CD14-positive monocyte (primary cell): ENCODE results near the gene KIF17. TPM values are rescaled to one million over a fixed set of nuclear protein-coding genes. Genes with fewer than 3 reads are reported as not detected.

Experiments used
- DNase-seq, 3 donors: peaks; one replicate each; pipeline ENCODE4 v3.0.0-alpha.2; 2011 to 2022
- H2AFZ ChIP-seq: 2 replicates; pipeline ENCODE4 v1.6.0; 2012; ENCODE audit warnings: mild to moderate bottlenecking, low read depth, low read length, inconsistent platforms; ENCODE audit not compliant: insufficient read depth, poor library complexity, severe bottlenecking
- H3K27ac ChIP-seq, 2 donors: 1 replicate in 1 of 2; 2 replicates in 1 of 2; pipeline ENCODE4 v1.5.1; 2012 to 2013; ENCODE audit warnings: low read length in 2 of 2, control low read depth in 1 of 2, inconsistent platforms in 1 of 2, low read depth in 1 of 2, mild to moderate bottlenecking in 1 of 2
- H3K27me3 ChIP-seq, 2 donors: one replicate each; pipeline versions ENCODE4 v1.6.0 to v1.6.1; 2011 to 2013; ENCODE audit warnings: low read length in 2 of 2; ENCODE audit not compliant: control insufficient read depth in 2 of 2, insufficient read depth in 2 of 2
- H3K36me3 ChIP-seq, 2 donors: replicated peaks in 1 of 2; 1 replicate in 1 of 2; 2 replicates in 1 of 2; pipeline versions ENCODE4 v1.5.1 to v1.6.1; 2012 to 2013; ENCODE audit warnings: low read length in 2 of 2, control low read depth in 1 of 2, inconsistent platforms in 1 of 2, mild to moderate bottlenecking in 1 of 2; ENCODE audit not compliant: insufficient read depth in 2 of 2, control insufficient read depth in 1 of 2
- H3K4me1 ChIP-seq, 2 donors: 1 replicate in 1 of 2; 2 replicates in 1 of 2; pipeline versions ENCODE4 v1.5.1 to v1.6.1; 2012 to 2013; ENCODE audit warnings: low read length in 2 of 2, control low read depth in 1 of 2, inconsistent platforms in 1 of 2, mild to moderate bottlenecking in 1 of 2, moderate library complexity in 1 of 2; ENCODE audit not compliant: insufficient read depth in 2 of 2, control insufficient read depth in 1 of 2
- H3K4me2 ChIP-seq: replicated peaks from 2 replicates; pipeline ENCODE3; 2012; ENCODE audit warnings: low read length, moderate library complexity, mild to moderate bottlenecking; ENCODE audit not compliant: poor library complexity, severe bottlenecking; ENCODE audit errors: extremely low read depth
- H3K4me3 ChIP-seq, 3 experiments: fragments of 200-600 bp in 1 of 3; sonication (generic) in 1 of 3; replicated peaks in 1 of 3; 1 replicate in 2 of 3; 2 replicates in 1 of 3; pipeline ENCODE4 v1.5.1; 2011 to 2013; ENCODE audit warnings: low read length in 3 of 3, mild to moderate bottlenecking in 3 of 3, control low read depth in 2 of 3, low read depth in 2 of 3, inconsistent platforms in 1 of 3, moderate library complexity in 1 of 3
- H3K79me2 ChIP-seq: 2 replicates; pipeline ENCODE4 v1.6.0; 2012; ENCODE audit warnings: mild to moderate bottlenecking, control low read depth, inconsistent platforms, low read length, moderate library complexity; ENCODE audit not compliant: insufficient read depth
- H3K9ac ChIP-seq: 2 replicates; pipeline ENCODE4 v1.6.0; 2017; ENCODE audit warnings: low read length, mild to moderate bottlenecking; ENCODE audit not compliant: insufficient read depth, poor library complexity, severe bottlenecking
- H3K9me3 ChIP-seq, 2 donors: replicated peaks in 1 of 2; 1 replicate in 1 of 2; 2 replicates in 1 of 2; pipeline versions ENCODE4 v1.5.1 to v1.6.1; 2012 to 2013; ENCODE audit warnings: low read length in 2 of 2, control low read depth in 1 of 2; ENCODE audit not compliant: control insufficient read depth in 1 of 2, insufficient read depth in 1 of 2
- H4K20me1 ChIP-seq: 2 replicates; pipeline ENCODE4 v1.6.0; 2012; ENCODE audit warnings: mild to moderate bottlenecking, low read length, control low read depth, moderate library complexity; ENCODE audit not compliant: insufficient read depth
- H3K27ac Mint-ChIP-seq, 7 donors: one replicate each; pipeline ENCODE4 v1.8.0; 2020; ENCODE audit warnings: mild to moderate bottlenecking in 7 of 7, mixed read lengths in 7 of 7, moderate library complexity in 6 of 7, inconsistent platforms in 2 of 7
- H3K27me3 Mint-ChIP-seq, 3 donors: one replicate each; pipeline ENCODE4 v1.8.0; 2021 to 2022; ENCODE audit warnings: low read depth in 3 of 3, mild to moderate bottlenecking in 3 of 3, mixed read lengths in 3 of 3, moderate library complexity in 3 of 3, inconsistent platforms in 1 of 3
- H3K36me3 Mint-ChIP-seq, 2 donors: one replicate each; pipeline ENCODE4 v1.8.0; 2020; ENCODE audit warnings: mixed read lengths in 2 of 2, inconsistent platforms in 1 of 2, mild to moderate bottlenecking in 1 of 2
- H3K4me1 Mint-ChIP-seq: one replicate; pipeline ENCODE4 v1.8.0; 2020; ENCODE audit warnings: mild to moderate bottlenecking, mixed read lengths
- H3K4me3 Mint-ChIP-seq, 2 donors: one replicate each; pipeline ENCODE4 v1.8.0; 2020; ENCODE audit warnings: mild to moderate bottlenecking in 2 of 2, mixed read lengths in 2 of 2, moderate library complexity in 1 of 2
- H3K9me3 Mint-ChIP-seq, 7 donors: one replicate each; pipeline ENCODE4 v1.8.0; 2020 to 2022; ENCODE audit warnings: mixed read lengths in 7 of 7, mild to moderate bottlenecking in 6 of 7, moderate library complexity in 6 of 7, inconsistent platforms in 2 of 7
- WGBS: methylation state at CpG from one replicate; pipeline ENCODE4 v1.1.5; 2013; ENCODE audit warnings: missing lambda C conversion rate; ENCODE audit not compliant: insufficient coverage; 5-methylcytosine and 5-hydroxymethylcytosine counted together
- intact Hi-C, 2 donors: fragments of 100-400 bp; cut with micrococcal nuclease; formaldehyde crosslinking; loops; one replicate each; pipeline versions ENCODE4 v1.15.0 to v1.15.1; 2023
- polyA plus RNA-seq, 3 donors: library from polyadenylated mRNA; depleted of rRNA in 1 of 3; unstranded in 2 of 3; stranded (reverse) in 1 of 3; fragments of 300-500 nt in 2 of 3; fragments of >200 nt in 1 of 3; fragmentation: Illumina TruSeq in 2 of 3; gene quantifications; 1 replicate in 2 of 3; 2 replicates in 1 of 3; pipeline ENCODE4 v1.2.3, GENCODE V29; 2012 to 2021
- TF ChIP-seq, protein P1 (sequence below): fragments of 200-600 bp; IDR thresholded peaks from one replicate; pipeline ENCODE4 v1.8.0; 2022; ENCODE audit warnings: antibody characterized with exemption, mild to moderate bottlenecking

The KIF17 gene
- polyA plus RNA-seq, 3 donors: 0.16 TPM; not detected in 2

DNA sequence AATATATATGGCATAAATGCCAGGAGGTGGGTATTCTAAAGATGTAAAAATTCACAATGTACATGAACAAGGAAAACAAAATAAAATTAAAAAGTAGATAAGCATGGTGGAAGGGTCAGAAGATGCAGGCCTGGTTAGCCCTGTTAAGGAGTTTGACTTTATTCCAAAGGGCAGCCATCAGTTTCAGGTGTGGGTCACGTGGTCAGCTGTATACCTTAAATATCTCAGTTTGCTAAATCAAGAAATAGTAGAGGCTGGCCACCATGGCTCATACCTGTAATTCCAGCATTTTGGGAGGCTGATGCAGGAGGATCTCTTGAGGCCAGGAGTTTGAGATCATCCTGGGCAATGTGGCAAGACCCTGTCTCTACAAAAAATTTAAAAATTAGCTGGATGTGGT lies 93.1 kb downstream of the KIF17 start:
- Histone ChIP-seq H3K9me3 (peaks cover 0 to 6% of the 10 kb centered on the region in 2 donors), H3K27me3 (no peaks in the 10 kb centered on the region), H4K20me1 (peaks cover 4% of the 10 kb centered on the region), H3K27ac (no peak overlapping the region), H3K79me2 (no peaks in the 10 kb centered on the region), H2AFZ (no peak overlapping the region), H3K36me3 (peaks cover 4 to 6% of the 10 kb centered on the region in 2 donors), H3K4me3 (no peak overlapping the region), H3K4me1 (no peaks in the 10 kb centered on the region), H3K4me2 (no peak overlapping the region), H3K9ac (no peak overlapping the region)
- Mint-ChIP-seq H3K27ac (no peak overlapping the region), H3K4me1 (peaks cover 4% of the 10 kb centered on the region), H3K4me3 (no peak overlapping the region), H3K27me3 (peaks cover 0 to 3% (median 0%) of the 10 kb centered on the region in 3 donors), H3K9me3 (peaks cover 8 to 37% (median 15%) of the 10 kb centered on the region in 7 donors), H3K36me3 (peaks cover 8 to 9% of the 10 kb centered on the region in 2 donors)
- WGBS: no CpG with 5 or more reads among the region's 1 CpG
- TF ChIP-seq, protein P1, sequence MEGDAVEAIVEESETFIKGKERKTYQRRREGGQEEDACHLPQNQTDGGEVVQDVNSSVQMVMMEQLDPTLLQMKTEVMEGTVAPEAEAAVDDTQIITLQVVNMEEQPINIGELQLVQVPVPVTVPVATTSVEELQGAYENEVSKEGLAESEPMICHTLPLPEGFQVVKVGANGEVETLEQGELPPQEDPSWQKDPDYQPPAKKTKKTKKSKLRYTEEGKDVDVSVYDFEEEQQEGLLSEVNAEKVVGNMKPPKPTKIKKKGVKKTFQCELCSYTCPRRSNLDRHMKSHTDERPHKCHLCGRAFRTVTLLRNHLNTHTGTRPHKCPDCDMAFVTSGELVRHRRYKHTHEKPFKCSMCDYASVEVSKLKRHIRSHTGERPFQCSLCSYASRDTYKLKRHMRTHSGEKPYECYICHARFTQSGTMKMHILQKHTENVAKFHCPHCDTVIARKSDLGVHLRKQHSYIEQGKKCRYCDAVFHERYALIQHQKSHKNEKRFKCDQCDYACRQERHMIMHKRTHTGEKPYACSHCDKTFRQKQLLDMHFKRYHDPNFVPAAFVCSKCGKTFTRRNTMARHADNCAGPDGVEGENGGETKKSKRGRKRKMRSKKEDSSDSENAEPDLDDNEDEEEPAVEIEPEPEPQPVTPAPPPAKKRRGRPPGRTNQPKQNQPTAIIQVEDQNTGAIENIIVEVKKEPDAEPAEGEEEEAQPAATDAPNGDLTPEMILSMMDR: no peak
- DNase-seq: no peak
- intact Hi-C loops: no loop called here

DNA sequence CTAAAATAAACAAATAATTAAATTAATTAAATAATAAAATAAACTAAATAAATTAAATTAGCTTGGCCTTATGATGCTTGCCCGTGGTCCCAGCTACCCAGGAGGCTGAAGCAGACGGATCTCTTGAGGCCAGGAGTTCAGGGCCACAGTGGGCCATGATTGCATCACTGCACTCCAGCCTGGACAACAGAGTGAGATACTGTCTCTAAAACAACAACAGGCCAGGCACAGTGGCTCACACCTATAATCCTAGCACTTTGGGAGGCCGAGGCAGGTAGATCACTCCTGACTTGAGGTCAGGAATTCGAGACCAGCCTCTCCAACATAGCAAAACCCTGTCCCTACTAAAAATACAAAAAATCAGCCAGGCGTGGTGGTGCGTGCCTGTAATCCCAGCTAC lies 96.8 kb downstream of the KIF17 start:
- Histone ChIP-seq H2AFZ (no peak overlapping the region), H3K9ac (no peak overlapping the region), H3K36me3 (peaks cover 34 to 42% of the 10 kb centered on the region in 2 donors), H3K27me3 (no peaks in the 10 kb centered on the region), H3K4me3 (no peak overlapping the region), H4K20me1 (peaks cover 35% of the 10 kb centered on the region), H3K27ac (no peak overlapping the region), H3K79me2 (peaks cover 3% of the 10 kb centered on the region), H3K4me1 (no peaks in the 10 kb centered on the region), H3K9me3 (no peaks in the 10 kb centered on the region), H3K4me2 (no peak overlapping the region)
- DNase-seq: no peak
- intact Hi-C loops: no loop called here
- Mint-ChIP-seq H3K4me3 (no peak overlapping the region), H3K27ac (peak overlapping the region in 1 of 7 donors; percentile 54), H3K9me3 (peaks cover 0 to 5% (median 0%) of the 10 kb centered on the region in 7 donors), H3K36me3 (peaks cover 39 to 42% of the 10 kb centered on the region in 2 donors), H3K27me3 (peaks cover 0 to 3% (median 0%) of the 10 kb centered on the region in 3 donors), H3K4me1 (no peaks in the 10 kb centered on the region)
- WGBS: 78% methylated on average over 2 of the region's 6 CpGs
- TF ChIP-seq, protein P1: no peak
